Measurements from ENCODE around the gene SLC16A2. TPM values are rescaled to one million over a fixed set of nuclear protein-coding genes. Genes with fewer than 3 reads are reported as not detected.

SLC16A2 gene
- total RNA-seq, 2 experiments from 2014 or later, result not detected

- no peak for DNase-seq
- Mint-ChIP-seq H3K27me3 (ENCODE audit: low read depth) (peaks cover 23% of the 10 kb centered on the region), H3K4me3 (no peak overlapping the region), H3K27ac (no peak overlapping the region), H3K4me1 (ENCODE audit: low read depth) (peaks cover 12% of the 10 kb centered on the region), H3K9me3 (ENCODE audit: insufficient read depth) (no peaks in the 10 kb centered on the region), H3K36me3 (ENCODE audit: low read depth) (no peaks in the 10 kb centered on the region)
- ATAC-seq, result no peak
- ChIA-PET CTCF (no interaction called here), POLR2A (no interaction called here)
These were observed 553 bp downstream of the SLC16A2 start for GRCh38 chrX:74421740-74422352.

GRCh38 chrX:74422576-74423288 lies 1.4 kb downstream of the SLC16A2 start:
- CTCF ChIA-PET, result no interaction called here
- Mint-ChIP-seq H3K27me3 (ENCODE audit: low read depth) (peaks cover 23% of the 10 kb centered on the region), H3K4me3 (no peak overlapping the region)

GRCh38 chrX:74423289-74423998 lies 2.2 kb downstream of the SLC16A2 start:
- Mint-ChIP-seq H3K4me3 (no peak overlapping the region), H3K9me3 (ENCODE audit: insufficient read depth) (no peaks in the 10 kb centered on the region), H3K36me3 (ENCODE audit: low read depth) (no peaks in the 10 kb centered on the region), H3K27me3 (ENCODE audit: low read depth) (peaks cover 23% of the 10 kb centered on the region), H3K4me1 (ENCODE audit: low read depth) (peaks cover 12% of the 10 kb centered on the region), H3K27ac (no peak overlapping the region)
- ATAC-seq, result no peak
- no peak for DNase-seq
- ChIA-PET CTCF (no interaction called here), POLR2A (no interaction called here)

More at GRCh38 chrX:74422576-74423288, 1.4 kb downstream of the SLC16A2 start:
- POLR2A ChIA-PET, result no interaction called here
- Mint-ChIP-seq H3K27ac (no peak overlapping the region), H3K4me1 (ENCODE audit: low read depth) (peaks cover 12% of the 10 kb centered on the region), H3K36me3 (ENCODE audit: low read depth) (no peaks in the 10 kb centered on the region), H3K9me3 (ENCODE audit: insufficient read depth) (no peaks in the 10 kb centered on the region)
- DNase-seq, result no peak
- no peak for ATAC-seq

GRCh38 chrX:74426071-74426470 lies 4.8 kb downstream of the SLC16A2 start:
- no peaks in the 10 kb centered on the region for H3K36me3 Mint-ChIP-seq (ENCODE audit: low read depth)
- peaks cover 3% of the 10 kb centered on the region for H3K4me1 Mint-ChIP-seq (ENCODE audit: low read depth)
- DNase-seq, result no peak
- ChIA-PET CTCF (no interaction called here), POLR2A (no interaction called here)
- no peaks in the 10 kb centered on the region for H3K9me3 Mint-ChIP-seq (ENCODE audit: insufficient read depth)
- no peak for ATAC-seq
- no peak overlapping the region for H3K27ac Mint-ChIP-seq
- H3K4me3 Mint-ChIP-seq, result no peak overlapping the region
- H3K27me3 Mint-ChIP-seq (ENCODE audit: low read depth), result peaks cover 12% of the 10 kb centered on the region

- Mint-ChIP-seq H3K27ac (no peak overlapping the region), H3K9me3 (ENCODE audit: insufficient read depth) (no peaks in the 10 kb centered on the region), H3K36me3 (ENCODE audit: low read depth) (no peaks in the 10 kb centered on the region), H3K4me1 (ENCODE audit: low read depth) (peaks cover 2% of the 10 kb centered on the region), H3K27me3 (ENCODE audit: low read depth) (peaks cover 9% of the 10 kb centered on the region), H3K4me3 (no peak overlapping the region)
- ATAC-seq (no peak), DNase-seq (no peak)
- POLR2A ChIA-PET, result no interaction called here
- CTCF ChIA-PET, result no interaction called here
These were observed 5.3 kb downstream of the SLC16A2 start for GRCh38 chrX:74426615-74427014.

- no peak overlapping the region for H3K27ac Mint-ChIP-seq
- no peak for DNase-seq
These were observed 10.5 kb downstream of the SLC16A2 start for GRCh38 chrX:74431797-74432196.

GRCh38 chrX:74434336-74434735 lies 13.0 kb downstream of the SLC16A2 start:
- Mint-ChIP-seq H3K9me3 (ENCODE audit: insufficient read depth) (no peaks in the 10 kb centered on the region), H3K27me3 (ENCODE audit: low read depth) (no peaks in the 10 kb centered on the region), H3K27ac (no peak overlapping the region), H3K4me3 (no peak overlapping the region), H3K4me1 (ENCODE audit: low read depth) (no peaks in the 10 kb centered on the region), H3K36me3 (ENCODE audit: low read depth) (no peaks in the 10 kb centered on the region)
- no peak for DNase-seq
- ATAC-seq, result no peak
- POLR2A ChIA-PET, result no interaction called here
- CTCF ChIA-PET, result no interaction called here

More at GRCh38 chrX:74431797-74432196, 10.5 kb downstream of the SLC16A2 start:
- Mint-ChIP-seq H3K4me1 (ENCODE audit: low read depth) (no peaks in the 10 kb centered on the region), H3K9me3 (ENCODE audit: insufficient read depth) (no peaks in the 10 kb centered on the region), H3K4me3 (no peak overlapping the region), H3K27me3 (ENCODE audit: low read depth) (no peaks in the 10 kb centered on the region), H3K36me3 (ENCODE audit: low read depth) (no peaks in the 10 kb centered on the region)
- ATAC-seq, result no peak
- ChIA-PET POLR2A (no interaction called here), CTCF (no interaction called here)

GRCh38 chrX:74437530-74437929 lies 16.2 kb downstream of the SLC16A2 start:
- ATAC-seq, result no peak
- CTCF ChIA-PET, result no interaction called here
- H3K9me3 Mint-ChIP-seq (ENCODE audit: insufficient read depth), result no peaks in the 10 kb centered on the region

GRCh38 chrX:74438764-74439163 lies 17.5 kb downstream of the SLC16A2 start:
- Mint-ChIP-seq H3K36me3 (ENCODE audit: low read depth) (no peaks in the 10 kb centered on the region), H3K27me3 (ENCODE audit: low read depth) (no peaks in the 10 kb centered on the region), H3K4me3 (no peak overlapping the region), H3K27ac (no peak overlapping the region), H3K4me1 (ENCODE audit: low read depth) (no peaks in the 10 kb centered on the region), H3K9me3 (ENCODE audit: insufficient read depth) (no peaks in the 10 kb centered on the region)
- POLR2A ChIA-PET, result no interaction called here
- no peak for DNase-seq
- ATAC-seq, result no peak
- CTCF ChIA-PET, result no interaction called here

More at GRCh38 chrX:74437530-74437929, 16.2 kb downstream of the SLC16A2 start:
- no peak for DNase-seq
- Mint-ChIP-seq H3K27ac (no peak overlapping the region), H3K27me3 (ENCODE audit: low read depth) (no peaks in the 10 kb centered on the region), H3K36me3 (ENCODE audit: low read depth) (no peaks in the 10 kb centered on the region), H3K4me3 (no peak overlapping the region), H3K4me1 (ENCODE audit: low read depth) (no peaks in the 10 kb centered on the region)
- POLR2A ChIA-PET, result no interaction called here

- ChIA-PET CTCF (no interaction called here), POLR2A (interaction anchor here (0.6 kb wide), 1 partner anchor 79 kb away, joined by 3 read pairs; no protein-coding TSS in a partner anchor)
- Mint-ChIP-seq H3K27me3 (ENCODE audit: low read depth) (no peaks in the 10 kb centered on the region), H3K27ac (no peak overlapping the region), H3K4me3 (no peak overlapping the region), H3K36me3 (ENCODE audit: low read depth) (no peaks in the 10 kb centered on the region), H3K9me3 (ENCODE audit: insufficient read depth) (no peaks in the 10 kb centered on the region), H3K4me1 (ENCODE audit: low read depth) (no peaks in the 10 kb centered on the region)
- no peak for DNase-seq
- ATAC-seq, result no peak
These were observed 23.8 kb downstream of the SLC16A2 start for GRCh38 chrX:74445099-74445498.

GRCh38 chrX:74446876-74447275 lies 25.6 kb downstream of the SLC16A2 start:
- ChIA-PET CTCF (no interaction called here), POLR2A (no interaction called here)
- Mint-ChIP-seq H3K4me1 (ENCODE audit: low read depth) (no peaks in the 10 kb centered on the region), H3K27ac (no peak overlapping the region), H3K4me3 (no peak overlapping the region), H3K27me3 (ENCODE audit: low read depth) (no peaks in the 10 kb centered on the region), H3K9me3 (ENCODE audit: insufficient read depth) (no peaks in the 10 kb centered on the region), H3K36me3 (ENCODE audit: low read depth) (no peaks in the 10 kb centered on the region)
- ATAC-seq, result no peak
- no peak for DNase-seq

GRCh38 chrX:74448669-74449068 lies 27.4 kb downstream of the SLC16A2 start:
- CTCF ChIA-PET, result no interaction called here

More at GRCh38 chrX:74448669-74449068, 27.4 kb downstream of the SLC16A2 start:
- Mint-ChIP-seq H3K27ac (no peak overlapping the region), H3K9me3 (ENCODE audit: insufficient read depth) (no peaks in the 10 kb centered on the region), H3K4me3 (no peak overlapping the region), H3K4me1 (ENCODE audit: low read depth) (no peaks in the 10 kb centered on the region), H3K36me3 (ENCODE audit: low read depth) (no peaks in the 10 kb centered on the region), H3K27me3 (ENCODE audit: low read depth) (no peaks in the 10 kb centered on the region)
- POLR2A ChIA-PET, result no interaction called here
- DNase-seq (no peak), ATAC-seq (no peak)

Data from activated CD8-positive, alpha-beta T cell treated with anti-CD3 and anti-CD28 coated beads, Interleukin-2, amount 10 ng/mL, durations not matched to agents 7 days and 5 days (primary cell).